Measurements from ENCODE around the gene FAM185A. TPM values are rescaled to one million over a fixed set of nuclear protein-coding genes. Genes with fewer than 3 reads are reported as not detected.

The FAM185A gene
- total and polyA plus RNA-seq, 2 experiments from 2014 or later, result 2.9 to 5.0 TPM

- TF ChIP-seq EZH2phosphoT487 (IDR thresholded peaks at IDR 0.05; ENCODE audit: insufficient read depth, low read depth) (no peak), EZH2 (IDR thresholded peaks at IDR 0.05; ENCODE audit: insufficient read depth, poor library complexity, severe bottlenecking) (no peak)
- 97% methylated on average over 3 of the region's 3 CpGs for WGBS, 2 experiments (ENCODE audit: low coverage in 1 of 2, low lambda C conversion rate in 2 of 2, missing lambda C conversion rate in 2 of 2)
- Histone ChIP-seq H3K9ac (no peak overlapping the region), H3K79me2 (ENCODE audit: insufficient read depth) (no peaks in the 10 kb centered on the region), H3K4me2 (ENCODE audit: unreplicated experiment) (no peak overlapping the region), H3K36me3 (ENCODE audit: low read depth) (no peaks in the 10 kb centered on the region), H3K4me1 (ENCODE audit: insufficient read depth) (peaks cover 20% of the 10 kb centered on the region), H3K9me2 (ENCODE audit: insufficient read depth) (no peaks in the 10 kb centered on the region), H3K27ac (no peak overlapping the region), H3K9me3 (ENCODE audit: low read depth) (no peaks in the 10 kb centered on the region), H3F3A (ENCODE audit: insufficient read depth) (peaks cover 17% of the 10 kb centered on the region), H3K4me3 (no peak overlapping the region), H4K20me1 (ENCODE audit: insufficient read depth) (no peaks in the 10 kb centered on the region), H3K27me3 (replicated peaks; ENCODE audit: insufficient read depth) (no peaks in the 10 kb centered on the region), H2AFZ (no peak overlapping the region)
- in situ Hi-C loops (cut with MboI), result no loop called here
- DNase-seq, result no peak
Observed at GRCh38 chr7:102840404-102840803, 91.6 kb downstream of the FAM185A start.

- Histone ChIP-seq H4K20me1 (ENCODE audit: insufficient read depth) (no peaks in the 10 kb centered on the region), H3K36me3 (ENCODE audit: low read depth) (no peaks in the 10 kb centered on the region), H3K4me1 (ENCODE audit: insufficient read depth) (peaks cover 13% of the 10 kb centered on the region), H3K9ac (no peak overlapping the region), H3K27ac (no peak overlapping the region), H3K9me3 (ENCODE audit: low read depth) (no peaks in the 10 kb centered on the region), H3K79me2 (ENCODE audit: insufficient read depth) (no peaks in the 10 kb centered on the region), H3K4me2 (ENCODE audit: unreplicated experiment) (no peak overlapping the region), H3F3A (ENCODE audit: insufficient read depth) (peaks cover 12% of the 10 kb centered on the region), H3K9me2 (ENCODE audit: insufficient read depth) (no peaks in the 10 kb centered on the region), H2AFZ (no peak overlapping the region), H3K4me3 (no peak overlapping the region), H3K27me3 (replicated peaks; ENCODE audit: insufficient read depth) (no peaks in the 10 kb centered on the region)
- in situ Hi-C loops (cut with MboI), result no loop called here
- TF ChIP-seq EZH2phosphoT487 (IDR thresholded peaks at IDR 0.05; ENCODE audit: insufficient read depth, low read depth) (no peak), EZH2 (IDR thresholded peaks at IDR 0.05; ENCODE audit: insufficient read depth, poor library complexity, severe bottlenecking) (no peak)
- DNase-seq, result no peak
- WGBS, 2 experiments (ENCODE audit: low coverage in 1 of 2, low lambda C conversion rate in 2 of 2, missing lambda C conversion rate in 2 of 2), result 39 to 46% methylated on average over 2 of the region's 2 CpGs
Observed at GRCh38 chr7:102841290-102841689, 92.5 kb downstream of the FAM185A start.

GRCh38 chr7:102842284-102842683 is 93.5 kb downstream of the FAM185A start:
- Histone ChIP-seq H3K27me3 (replicated peaks; ENCODE audit: insufficient read depth) (no peaks in the 10 kb centered on the region), H3K79me2 (ENCODE audit: insufficient read depth) (no peaks in the 10 kb centered on the region), H3K36me3 (ENCODE audit: low read depth) (no peaks in the 10 kb centered on the region), H3F3A (ENCODE audit: insufficient read depth) (peaks cover 10% of the 10 kb centered on the region; the same call in 1 of the 2 replicates), H3K27ac (no peak overlapping the region), H2AFZ (no peak overlapping the region), H4K20me1 (ENCODE audit: insufficient read depth) (no peaks in the 10 kb centered on the region), H3K4me2 (ENCODE audit: unreplicated experiment) (no peak overlapping the region), H3K4me3 (no peak overlapping the region), H3K9ac (no peak overlapping the region), H3K9me2 (ENCODE audit: insufficient read depth) (no peaks in the 10 kb centered on the region), H3K9me3 (ENCODE audit: low read depth) (no peaks in the 10 kb centered on the region), H3K4me1 (ENCODE audit: insufficient read depth) (peaks cover 4% of the 10 kb centered on the region; the same call in 1 of the 2 replicates)
- TF ChIP-seq EZH2 (IDR thresholded peaks at IDR 0.05; ENCODE audit: insufficient read depth, poor library complexity, severe bottlenecking), result no peak
- in situ Hi-C loops (cut with MboI), result no loop called here
- peak; percentile 29 for DNase-seq

GRCh38 chr7:102843850-102844249 is 95.1 kb downstream of the FAM185A start:
- no peak for TF ChIP-seq EZH2 (IDR thresholded peaks at IDR 0.05; ENCODE audit: insufficient read depth, poor library complexity, severe bottlenecking)
- no peak for TF ChIP-seq EZH2phosphoT487 (IDR thresholded peaks at IDR 0.05; ENCODE audit: insufficient read depth, low read depth)

GRCh38 chr7:102845346-102845745 is 96.5 kb downstream of the FAM185A start:
- H3K36me3 ChIP-seq (ENCODE audit: low read depth), result no peaks in the 10 kb centered on the region
- peaks cover 16% of the 10 kb centered on the region for H3K4me1 ChIP-seq (ENCODE audit: insufficient read depth)
- H3K9ac ChIP-seq, result no peak overlapping the region
- H3K79me2 ChIP-seq (ENCODE audit: insufficient read depth), result no peaks in the 10 kb centered on the region
- H3K27me3 ChIP-seq (replicated peaks; ENCODE audit: insufficient read depth), result no peaks in the 10 kb centered on the region
- 63 to 70% methylated on average over 2 of the region's 2 CpGs for WGBS, 2 experiments (ENCODE audit: low coverage in 1 of 2, low lambda C conversion rate in 2 of 2, missing lambda C conversion rate in 2 of 2)
- in situ Hi-C loops (cut with MboI), result no loop called here
- no peak overlapping the region for H3K4me3 ChIP-seq
- no peaks in the 10 kb centered on the region for H4K20me1 ChIP-seq (ENCODE audit: insufficient read depth)
- no peaks in the 10 kb centered on the region for H3K9me3 ChIP-seq (ENCODE audit: low read depth)
- no peak for DNase-seq
- no peak overlapping the region for H2AFZ ChIP-seq
- TF ChIP-seq EZH2 (IDR thresholded peaks at IDR 0.05; ENCODE audit: insufficient read depth, poor library complexity, severe bottlenecking) (no peak), EZH2phosphoT487 (IDR thresholded peaks at IDR 0.05; ENCODE audit: insufficient read depth, low read depth) (no peak)
- peaks cover 22% of the 10 kb centered on the region for H3F3A ChIP-seq (ENCODE audit: insufficient read depth)
- H3K4me2 ChIP-seq (ENCODE audit: unreplicated experiment), result no peak overlapping the region
- H3K27ac ChIP-seq, result no peak overlapping the region
- no peaks in the 10 kb centered on the region for H3K9me2 ChIP-seq (ENCODE audit: insufficient read depth)

More at GRCh38 chr7:102843850-102844249, 95.1 kb downstream of the FAM185A start:
- DNase-seq, result no peak
- Histone ChIP-seq H3K9ac (no peak overlapping the region), H2AFZ (no peak overlapping the region), H3K4me2 (ENCODE audit: unreplicated experiment) (no peak overlapping the region), H3K9me3 (ENCODE audit: low read depth) (no peaks in the 10 kb centered on the region), H3K27ac (no peak overlapping the region), H3K4me1 (ENCODE audit: insufficient read depth) (peaks cover 7% of the 10 kb centered on the region), H3K27me3 (replicated peaks; ENCODE audit: insufficient read depth) (no peaks in the 10 kb centered on the region), H3F3A (ENCODE audit: insufficient read depth) (peaks cover 13% of the 10 kb centered on the region), H4K20me1 (ENCODE audit: insufficient read depth) (no peaks in the 10 kb centered on the region), H3K79me2 (ENCODE audit: insufficient read depth) (no peaks in the 10 kb centered on the region), H3K36me3 (ENCODE audit: low read depth) (no peaks in the 10 kb centered on the region), H3K9me2 (ENCODE audit: insufficient read depth) (no peaks in the 10 kb centered on the region), H3K4me3 (no peak overlapping the region)
- 94% methylated on average over 3 of the region's 3 CpGs for WGBS, 2 experiments (ENCODE audit: low coverage in 1 of 2, low lambda C conversion rate in 2 of 2, missing lambda C conversion rate in 2 of 2)
- in situ Hi-C loops (cut with MboI), result no loop called here
